Measurements from ENCODE around the gene FGF14. TPM values are rescaled to one million over a fixed set of nuclear protein-coding genes. Genes with fewer than 3 reads are reported as not detected.

Gene FGF14
- total RNA-seq, 1 experiment from 2014 or later = 0.22 TPM

GRCh38 chr13:102020611-102021216 lies 381.1 kb downstream of the FGF14 start:
- no peak overlapping the region for H2BK20ac ChIP-seq (ENCODE audit: low read depth, low read length, poor library complexity, severe bottlenecking)
- no peak overlapping the region for H2BK5ac ChIP-seq (ENCODE audit: insufficient read length, low read length)
- H4K91ac ChIP-seq (ENCODE audit: insufficient read length, low read depth, low read length) = no peak overlapping the region
- Mint-ChIP-seq H3K9me3 (peaks cover 22 to 25% of the 10 kb centered on the region in 2 experiments), H3K36me3 (ENCODE audit: insufficient read depth in 1 of 3, low read depth in 3 of 3) (peaks cover 3 to 24% (median 9%) of the 10 kb centered on the region in 3 experiments; a peak in 6 of 7 replicates), H3K4me1 (0 out of 4 replicates have a peak, but pooled peaks cover 0 to 3% of the 10 kb centered on the region in 2 experiments), H3K27ac (no peak overlapping the region), H3K27me3 (ENCODE audit: low read depth) (0 out of 2 replicates have a peak, but pooled peaks cover 2% of the 10 kb centered on the region), H3K4me3 (no peak overlapping the region)
- H3T11ph ChIP-seq (ENCODE audit: low read length) = no peak overlapping the region
- no peaks in the 10 kb centered on the region for H4K20me1 ChIP-seq (ENCODE audit: control insufficient read depth, insufficient read depth, insufficient read length)
- no peak overlapping the region for H3K18ac ChIP-seq (ENCODE audit: insufficient read length, low read depth, low read length)
- no peak overlapping the region for H4K5ac ChIP-seq (ENCODE audit: insufficient read length, low read depth, low read length)
- no peak overlapping the region for H4K8ac ChIP-seq (replicated peaks; ENCODE audit: insufficient read length, low read depth, low read length)
- no peak overlapping the region for H3K27ac ChIP-seq (ENCODE audit: insufficient read length, low read depth, low read length)
- H2BK120ac ChIP-seq (ENCODE audit: low read depth, low read length, poor library complexity, severe bottlenecking) = no peak overlapping the region
- no peak overlapping the region for H3K14ac ChIP-seq (ENCODE audit: insufficient read depth, low read length)
- no peak for DNase-seq
- no peak overlapping the region for H3K4ac ChIP-seq (ENCODE audit: low read depth, low read length)
- H3K4me1 ChIP-seq (ENCODE audit: insufficient read depth, low read length) = no peaks in the 10 kb centered on the region
- no peak overlapping the region for H2BK15ac ChIP-seq (ENCODE audit: low read depth, low read length)
- no peak overlapping the region for H3K4me2 ChIP-seq (ENCODE audit: insufficient read depth, insufficient read length, low read length)
- no peak overlapping the region for H3K56ac ChIP-seq (ENCODE audit: insufficient read length, low read depth, low read length)
- TF ChIP-seq CTCF (conservative IDR thresholded peaks at IDR 0.05) = no peak
- no peak overlapping the region for H3K23ac ChIP-seq (ENCODE audit: insufficient read length, low read depth, low read length)
- H3K9me3 ChIP-seq (ENCODE audit: control insufficient read depth, low read depth, low read length) = no peaks in the 10 kb centered on the region
- no peaks in the 10 kb centered on the region for H3K23me2 ChIP-seq (ENCODE audit: insufficient read length, low read depth, low read length, poor library complexity, severe bottlenecking)
- no peak overlapping the region for H2AFZ ChIP-seq (ENCODE audit: low read length)
- H3K27me3 ChIP-seq (ENCODE audit: insufficient read depth, low read length) = no peaks in the 10 kb centered on the region
- no peak overlapping the region for H2AK5ac ChIP-seq (ENCODE audit: insufficient read length, low read length)
- no peak overlapping the region for H2BK12ac ChIP-seq (ENCODE audit: insufficient read length, low read depth, low read length)
- H3K79me1 ChIP-seq (ENCODE audit: insufficient read depth, low read depth, low read length, poor library complexity, severe bottlenecking) = no peaks in the 10 kb centered on the region
- no peaks in the 10 kb centered on the region for H3K79me2 ChIP-seq (ENCODE audit: insufficient read depth, low read length)
- no peak overlapping the region for H3K9ac ChIP-seq (ENCODE audit: extremely low read depth, insufficient read length, low read length)
- WGBS (ENCODE audit: extremely low coverage, insufficient read length, low lambda C conversion rate) = no CpG with 5 or more reads among the region's 4 CpGs

Measured in H9 (cell line).